Measurements from ENCODE around the gene BRSK2. TPM values are rescaled to one million over a fixed set of nuclear protein-coding genes. Genes with fewer than 3 reads are reported as not detected.
"Not testable (repeated sequence)": the region's sequence is repeated elsewhere in the genome, so short reads cannot be mapped to it uniquely, and the experiment has no call there.

The BRSK2 gene
- total and polyA plus RNA-seq, 2 experiments from 2014 or later, result 4.7 to 13.6 TPM

DNA sequence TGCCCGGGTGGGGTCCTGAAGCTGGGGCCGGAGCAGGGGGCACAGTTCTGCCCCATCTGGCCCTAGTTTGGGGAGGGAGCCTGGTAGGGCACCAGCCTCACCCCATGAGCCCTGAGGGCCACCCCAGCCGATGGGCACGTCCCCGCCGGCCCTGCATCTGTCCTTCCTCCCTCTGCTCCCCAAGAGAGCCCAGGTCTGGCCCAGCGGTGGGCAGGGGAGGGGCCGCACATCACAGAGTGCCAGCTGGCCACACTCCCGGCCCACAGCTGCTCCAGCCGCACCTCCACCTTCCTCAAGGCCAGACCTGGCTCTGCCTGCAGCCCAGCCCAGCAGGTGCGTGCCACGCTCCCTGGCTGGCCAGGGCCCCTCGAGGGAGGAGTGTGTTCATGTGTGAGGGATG, 21.6 kb downstream of the BRSK2 start:
- Histone ChIP-seq H3K79me2 (no peaks in the 10 kb centered on the region), H4K20me1 (ENCODE audit: insufficient read depth, poor library complexity, severe bottlenecking) (no peaks in the 10 kb centered on the region), H3K27ac (peak overlapping the region; percentile 57), H3K4me2 (no peak overlapping the region), H3K4me3 (no peak overlapping the region), H3K27me3 (no peaks in the 10 kb centered on the region), H3K9me3 (ENCODE audit: low read depth) (peaks cover under 1% of the 10 kb centered on the region), H3K9me2 (replicated peaks; ENCODE audit: insufficient read depth) (no peaks in the 10 kb centered on the region), H3K4me1 (ENCODE audit: insufficient read depth) (no peaks in the 10 kb centered on the region), H3K36me3 (replicated peaks; ENCODE audit: insufficient read depth, low read depth) (no peaks in the 10 kb centered on the region), H2AFZ (no peak overlapping the region)
- DNase-seq (ENCODE audit: low spot score), result no peak
- TF ChIP-seq EZH2phosphoT487 (IDR thresholded peaks at IDR 0.05; ENCODE audit: low read depth, severe bottlenecking, unreplicated experiment) (no peak), EZH2 (IDR thresholded peaks at IDR 0.05; ENCODE audit: borderline replicate concordance) (no peak)
- TF ChIP-seq, protein P1, sequence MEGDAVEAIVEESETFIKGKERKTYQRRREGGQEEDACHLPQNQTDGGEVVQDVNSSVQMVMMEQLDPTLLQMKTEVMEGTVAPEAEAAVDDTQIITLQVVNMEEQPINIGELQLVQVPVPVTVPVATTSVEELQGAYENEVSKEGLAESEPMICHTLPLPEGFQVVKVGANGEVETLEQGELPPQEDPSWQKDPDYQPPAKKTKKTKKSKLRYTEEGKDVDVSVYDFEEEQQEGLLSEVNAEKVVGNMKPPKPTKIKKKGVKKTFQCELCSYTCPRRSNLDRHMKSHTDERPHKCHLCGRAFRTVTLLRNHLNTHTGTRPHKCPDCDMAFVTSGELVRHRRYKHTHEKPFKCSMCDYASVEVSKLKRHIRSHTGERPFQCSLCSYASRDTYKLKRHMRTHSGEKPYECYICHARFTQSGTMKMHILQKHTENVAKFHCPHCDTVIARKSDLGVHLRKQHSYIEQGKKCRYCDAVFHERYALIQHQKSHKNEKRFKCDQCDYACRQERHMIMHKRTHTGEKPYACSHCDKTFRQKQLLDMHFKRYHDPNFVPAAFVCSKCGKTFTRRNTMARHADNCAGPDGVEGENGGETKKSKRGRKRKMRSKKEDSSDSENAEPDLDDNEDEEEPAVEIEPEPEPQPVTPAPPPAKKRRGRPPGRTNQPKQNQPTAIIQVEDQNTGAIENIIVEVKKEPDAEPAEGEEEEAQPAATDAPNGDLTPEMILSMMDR (IDR thresholded peaks at IDR 0.05; ENCODE audit: poor library complexity), result no peak
- WGBS (ENCODE audit: low lambda C conversion rate, missing lambda C conversion rate), result 91% methylated on average over 9 of the region's 13 CpGs

DNA sequence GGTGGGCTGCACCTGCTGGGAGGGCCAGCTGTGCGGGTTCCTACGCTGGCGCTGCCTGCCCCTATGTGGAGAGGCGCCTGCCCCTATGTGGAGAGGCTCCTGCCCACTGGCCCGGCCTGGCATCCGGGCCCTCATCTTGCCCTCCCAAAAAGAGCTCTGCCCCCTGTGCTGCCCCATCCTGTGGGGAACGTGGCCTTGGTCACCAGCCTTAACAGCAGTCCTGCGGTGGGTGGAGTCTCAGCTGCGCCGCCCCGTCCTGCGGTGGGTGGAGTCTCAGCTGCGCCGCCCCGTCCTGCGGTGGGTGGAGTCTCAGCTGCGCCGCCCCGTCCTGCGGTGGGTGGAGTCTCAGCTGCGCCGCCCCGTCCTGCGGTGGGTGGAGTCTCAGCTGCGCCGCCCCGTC, 22.0 kb downstream of the BRSK2 start:
- DNase-seq (ENCODE audit: low spot score); H3K4me2 ChIP-seq; H3K4me3 ChIP-seq; H3K9me2 ChIP-seq (replicated peaks; ENCODE audit: insufficient read depth); H4K20me1 ChIP-seq (ENCODE audit: insufficient read depth, poor library complexity, severe bottlenecking); H3K27me3 ChIP-seq; H2AFZ ChIP-seq; H3K9me3 ChIP-seq (ENCODE audit: low read depth); H3K79me2 ChIP-seq; H3K4me1 ChIP-seq (ENCODE audit: insufficient read depth); H3K36me3 ChIP-seq (replicated peaks; ENCODE audit: insufficient read depth, low read depth); H3K27ac ChIP-seq: not testable (repeated sequence)
- WGBS (ENCODE audit: low lambda C conversion rate, missing lambda C conversion rate), result 95% methylated on average over 10 of the region's 27 CpGs

DNA sequence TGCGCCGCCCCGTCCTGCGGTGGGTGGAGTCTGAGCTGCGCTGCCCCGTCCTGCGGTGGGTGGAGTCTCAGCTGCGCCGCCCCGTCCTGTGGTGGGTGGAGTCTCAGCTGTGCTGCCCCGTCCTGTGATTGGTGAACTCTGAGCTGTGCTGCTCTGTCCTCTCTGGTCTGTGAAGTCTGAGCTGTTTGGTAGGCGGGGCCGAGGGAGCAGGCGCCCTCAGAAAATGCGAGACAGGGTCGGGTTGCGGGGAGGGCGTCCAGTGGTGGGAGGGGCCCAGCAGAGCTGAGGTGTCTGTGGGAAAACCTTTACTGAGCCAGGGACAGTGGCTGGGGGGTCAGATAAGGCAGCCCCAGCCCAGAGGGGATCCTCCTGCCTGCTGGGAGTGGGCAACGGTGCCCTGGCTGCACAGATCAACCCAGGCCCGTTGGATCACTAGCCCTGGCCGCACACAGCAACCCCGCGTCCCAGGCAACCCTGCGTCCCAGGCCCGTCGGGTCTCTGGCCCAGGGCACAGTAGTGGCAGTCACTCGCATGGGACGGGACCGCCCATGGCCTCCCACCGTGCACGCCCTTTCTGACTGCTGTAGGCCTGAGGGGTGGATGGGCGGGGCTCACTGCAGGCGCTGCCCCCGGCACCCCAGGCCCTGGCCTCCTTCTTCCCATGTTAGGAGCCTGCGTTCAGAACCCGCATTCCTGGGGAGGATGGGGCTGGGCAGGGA, 22.8 kb downstream of the BRSK2 start:
- Histone ChIP-seq H3K79me2 (no peaks in the 10 kb centered on the region), H3K27me3 (no peaks in the 10 kb centered on the region), H3K4me1 (ENCODE audit: insufficient read depth) (no peaks in the 10 kb centered on the region), H3K4me3 (no peak overlapping the region), H4K20me1 (ENCODE audit: insufficient read depth, poor library complexity, severe bottlenecking) (no peaks in the 10 kb centered on the region), H3K36me3 (replicated peaks; ENCODE audit: insufficient read depth, low read depth) (no peaks in the 10 kb centered on the region), H3K9me2 (replicated peaks; ENCODE audit: insufficient read depth) (no peaks in the 10 kb centered on the region), H3K4me2 (no peak overlapping the region), H3K9me3 (ENCODE audit: low read depth) (peaks cover 12% of the 10 kb centered on the region), H2AFZ (no peak overlapping the region), H3K27ac (no peak overlapping the region)
- no peak for DNase-seq (ENCODE audit: low spot score)
- WGBS (ENCODE audit: low lambda C conversion rate, missing lambda C conversion rate), result 94% methylated on average over 24 of the region's 36 CpGs
- TF ChIP-seq, protein P1 (IDR thresholded peaks at IDR 0.05; ENCODE audit: poor library complexity), result no peak
- TF ChIP-seq EZH2 (IDR thresholded peaks at IDR 0.05; ENCODE audit: borderline replicate concordance) (no peak), EZH2phosphoT487 (IDR thresholded peaks at IDR 0.05; ENCODE audit: low read depth, severe bottlenecking, unreplicated experiment) (no peak)

DNA sequence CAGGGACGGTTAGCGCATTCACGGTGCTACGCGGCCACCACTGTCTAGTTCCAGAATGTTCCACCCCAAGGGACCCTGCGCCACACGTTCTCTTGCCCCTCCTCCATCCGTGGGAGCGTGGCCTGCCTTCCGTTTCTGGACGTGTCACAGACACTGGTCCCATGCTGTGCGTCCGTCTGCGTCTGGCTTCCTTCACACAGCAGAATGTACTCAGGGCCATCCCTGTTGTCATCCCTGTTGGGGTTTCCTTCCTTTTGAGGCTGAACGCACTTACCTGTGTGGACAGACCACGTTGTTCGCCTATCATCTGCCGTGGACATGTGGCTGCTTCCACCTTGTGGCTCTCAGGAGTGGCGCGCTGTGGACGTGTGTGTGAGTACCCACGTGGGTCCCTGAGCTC, 24.9 kb downstream of the BRSK2 start:
- Histone ChIP-seq H3K4me3 (no peak overlapping the region), H3K9me2 (replicated peaks; ENCODE audit: insufficient read depth) (no peaks in the 10 kb centered on the region), H3K79me2 (no peaks in the 10 kb centered on the region), H3K27me3 (no peaks in the 10 kb centered on the region), H4K20me1 (ENCODE audit: insufficient read depth, poor library complexity, severe bottlenecking) (no peaks in the 10 kb centered on the region), H3K4me2 (no peak overlapping the region), H2AFZ (no peak overlapping the region), H3K36me3 (replicated peaks; ENCODE audit: insufficient read depth, low read depth) (no peaks in the 10 kb centered on the region), H3K4me1 (ENCODE audit: insufficient read depth) (no peaks in the 10 kb centered on the region), H3K9me3 (ENCODE audit: low read depth) (peaks cover 12% of the 10 kb centered on the region), H3K27ac (no peak overlapping the region)
- TF ChIP-seq EZH2 (IDR thresholded peaks at IDR 0.05; ENCODE audit: borderline replicate concordance) (no peak), EZH2phosphoT487 (IDR thresholded peaks at IDR 0.05; ENCODE audit: low read depth, severe bottlenecking, unreplicated experiment) (no peak)
- TF ChIP-seq, protein P1 (IDR thresholded peaks at IDR 0.05; ENCODE audit: poor library complexity), result no peak
- no peak for DNase-seq (ENCODE audit: low spot score)
- 89% methylated on average over 22 of the region's 22 CpGs for WGBS (ENCODE audit: low lambda C conversion rate, missing lambda C conversion rate)
